GM12878 (cell line): ENCODE measurements around the gene SORCS1. TPM values are rescaled to one million over a fixed set of nuclear protein-coding genes. Genes with fewer than 3 reads are reported as not detected.

ENCODE experiments used
- ATAC-seq: fragments of 200-7000 bp; cut with Tn5 transposase; 3 replicates; pipeline ENCODE4 v1.9.1; 2020; ENCODE audit warnings: mild to moderate bottlenecking, moderate library complexity
- BruUV-seq: library from RNA; stranded (reverse); fragments of 400-500 nt; replicated peaks from 2 replicates; lab custom pipeline; 2021; lab: Mats Ljungman, UMichigan
- CTCF ChIA-PET: fragments of 300-600 bp; sonication (Branson Sonifier 250); formaldehyde crosslinking; extraction: SDS; loops from one replicate; lab custom pipeline; 2021; ENCODE audit warnings: inconsistent platforms; lab: Yijun Ruan, JAX
- POLR2A ChIA-PET: fragments of 350-600 bp; formaldehyde crosslinking; extraction: SDS; loops from one replicate; lab custom pipeline; 2021; ENCODE audit warnings: inconsistent platforms; lab: Charles Lee
- RAD21 ChIA-PET: fragments of 300-600 bp; sonication (Branson Sonifier 250); formaldehyde crosslinking; loops from one replicate; lab custom pipeline; 2023; ENCODE audit warnings: antibody characterized with exemption; ENCODE audit not compliant: unreplicated experiment; lab: Charles Lee
- SMC1A ChIA-PET: fragments of 300-600 bp; sonication (Branson Sonifier 250); formaldehyde crosslinking; loops from one replicate; lab custom pipeline; 2023; ENCODE audit not compliant: unreplicated experiment, uncharacterized antibody; lab: Charles Lee
- DNase-seq: peaks from one replicate; pipeline ENCODE4 v3.0.0-alpha.2; 2011; ENCODE audit warnings: low read depth, low spot score
- FAIRE-seq: peaks from 3 replicates; lab custom pipeline; 2011; peaks lifted over from hg19 to GRCh38; lab: Jason Lieb, UNC
- H2AFZ ChIP-seq: 2 replicates; pipeline ENCODE4 v1.6.0; 2011; ENCODE audit warnings: low read depth, low read length, control low read depth; ENCODE audit not compliant: control insufficient read depth
- H3K27ac ChIP-seq: 2 replicates; pipeline ENCODE4 v1.5.1; 2011; ENCODE audit warnings: control low read depth; ENCODE audit not compliant: control insufficient read depth, insufficient read depth
- H3K27me3 ChIP-seq, 2 experiments: replicated peaks in 1 of 2; 2 replicates each; pipeline versions ENCODE4 v1.6.0 to v1.6.1; 2011; ENCODE audit warnings: low read length in 1 of 2; ENCODE audit not compliant: control insufficient read depth in 2 of 2, insufficient read depth in 2 of 2
- H3K36me3 ChIP-seq, 2 experiments: 2 replicates each; pipeline ENCODE4 v1.5.1; 2011; ENCODE audit warnings: low read length in 1 of 2; ENCODE audit not compliant: control insufficient read depth in 2 of 2, insufficient read depth in 2 of 2
- H3K4me1 ChIP-seq: 2 replicates; pipeline ENCODE4 v1.6.1; 2011; ENCODE audit warnings: mild to moderate bottlenecking, low read length, moderate library complexity, mixed read lengths; ENCODE audit not compliant: control insufficient read depth, insufficient read depth
- H3K4me2 ChIP-seq: 2 replicates; pipeline ENCODE4 v1.6.0; 2011; ENCODE audit warnings: control low read depth; ENCODE audit not compliant: control insufficient read depth, insufficient read depth
- H3K4me3 ChIP-seq: fragments of 200-600 bp; sonication (generic); 2 replicates; pipeline ENCODE4 v1.5.1; 2016
- H3K79me2 ChIP-seq: 2 replicates; pipeline ENCODE4 v1.6.0; 2011; ENCODE audit warnings: low read length; ENCODE audit not compliant: control insufficient read depth, insufficient read depth
- H3K9ac ChIP-seq: 2 replicates; pipeline ENCODE4 v1.8.0; 2011; ENCODE audit warnings: low read length, control low read depth, mixed read lengths; ENCODE audit not compliant: control insufficient read depth, insufficient read depth
- H3K9me3 ChIP-seq: replicated peaks from 3 replicates; pipeline ENCODE4 v1.5.1; 2011; ENCODE audit warnings: mild to moderate bottlenecking, low read length; ENCODE audit not compliant: control insufficient read depth, insufficient read depth
- H4K20me1 ChIP-seq: 2 replicates; pipeline ENCODE4 v1.6.0; 2011; ENCODE audit not compliant: control insufficient read depth, insufficient read depth
- BCL11A ChIP-seq: IDR thresholded peaks from 2 replicates; pipeline ENCODE4 v1.6.1; 2011; ENCODE audit warnings: low read depth, low read length
- GABPA ChIP-seq: IDR thresholded peaks from 2 replicates; pipeline ENCODE4 v1.6.1; 2014; ENCODE audit warnings: antibody characterized with exemption, low read depth, mild to moderate bottlenecking, inconsistent platforms
- GATAD2B ChIP-seq: fragments of 450-650 bp; conservative IDR thresholded peaks from 2 replicates; pipeline ENCODE4 v1.6.1; 2017; ENCODE audit warnings: low read depth, mild to moderate bottlenecking, moderate library complexity
- HDAC2 ChIP-seq: fragments of 200-600 bp; sonication (generic); IDR thresholded peaks from 2 replicates; pipeline ENCODE4 v1.6.1; 2017
- MLLT1 ChIP-seq: fragments of 450-650 bp; IDR thresholded peaks from 2 replicates; pipeline ENCODE4 v1.6.1; 2016; ENCODE audit warnings: mild to moderate bottlenecking
- NBN ChIP-seq: fragments of 450-650 bp; IDR thresholded peaks from 2 replicates; pipeline ENCODE4 v1.6.1; 2016
- NFYA ChIP-seq: IDR thresholded peaks from 2 replicates; pipeline ENCODE4 v1.6.1; 2011; ENCODE audit warnings: low read depth, mild to moderate bottlenecking, low read length, improper control_type of control experiment, borderline replicate concordance
- SMARCA5 ChIP-seq: fragments of 450-650 bp; IDR thresholded peaks from 2 replicates; pipeline ENCODE4 v1.6.1; 2017; ENCODE audit warnings: mild to moderate bottlenecking
- SMC3 ChIP-seq: IDR thresholded peaks from 2 replicates; pipeline ENCODE4 v1.6.1; 2011; ENCODE audit warnings: low read length, improper control_type of control experiment, borderline replicate concordance
- SPI1 ChIP-seq: IDR thresholded peaks from 2 replicates; pipeline ENCODE4 v1.6.1; 2011; ENCODE audit warnings: low read depth, mild to moderate bottlenecking, low read length, moderate library complexity, borderline replicate concordance; ENCODE audit not compliant: insufficient read depth
- TAF1 ChIP-seq: IDR thresholded peaks from 2 replicates; pipeline ENCODE4 v1.6.1; 2011; ENCODE audit warnings: mild to moderate bottlenecking, low read depth, low read length, borderline replicate concordance
- WGBS: methylation state at CpG from one replicate; pipeline ENCODE4 v1.1.6; 2016; ENCODE audit warnings: low lambda C conversion rate; ENCODE audit not compliant: insufficient replicate concordance, insufficient coverage; ENCODE audit errors: missing lambda C conversion rate; 5-methylcytosine and 5-hydroxymethylcytosine counted together
- in situ Hi-C: fragments of 300-500 bp; cut with MboI; formaldehyde crosslinking; loops from 9 replicates; pipeline ENCODE4 v1.14.3; 2018; ENCODE audit warnings: mixed read lengths
- intact Hi-C: fragments of 100-400 bp; cut with micrococcal nuclease; formaldehyde crosslinking; loops from one replicate; pipeline ENCODE4 v1.14.2; 2022; ENCODE audit not compliant: unreplicated experiment
- polyA plus RNA-seq, 11 experiments: library from polyadenylated mRNA; depleted of rRNA in 4 of 11; unstranded in 6 of 11; stranded (reverse) in 5 of 11; fragments of >200 nt; fragmentation: Nextera tagmentation in 4 of 11; fragmentation: Illumina TruSeq in 1 of 11; extraction: Ambion mirVana in 4 of 11; extraction: Trizol in 1 of 11; gene quantifications; 1 replicate in 1 of 11; 2 replicates in 10 of 11; pipeline versions ENCODE4 v1.2.1 to v1.2.3, GENCODE V29; 2011 to 2016; ENCODE audit warnings: inconsistent platforms in 2 of 11, missing spikeins in 2 of 11, low read depth in 1 of 11
- total RNA-seq, 4 experiments: library from RNA; depleted of rRNA in 3 of 4; stranded (reverse); fragments of >200 nt in 3 of 4; fragmentation: Illumina TruSeq in 1 of 4; extraction: Trizol in 1 of 4; gene quantifications; 2 replicates each; pipeline versions ENCODE4 v1.2.1 to v1.2.3, GENCODE V29; 2013 to 2021
- TF ChIP-seq, protein P1 (sequence below): IDR thresholded peaks from 2 replicates; pipeline ENCODE4 v1.6.1; 2011; ENCODE audit warnings: borderline replicate concordance, low read depth, mild to moderate bottlenecking, moderate library complexity, low read length; ENCODE audit not compliant: insufficient read depth, poor library complexity, severe bottlenecking

SORCS1 gene
- total and polyA plus RNA-seq, 10 of the 15 experiments (the other 5 are each of a cell fraction or from before 2014, with no cell fraction given) = 0.02 to 9.6 (median 0.06) TPM; not detected in 3

- TF ChIP-seq, protein P1, sequence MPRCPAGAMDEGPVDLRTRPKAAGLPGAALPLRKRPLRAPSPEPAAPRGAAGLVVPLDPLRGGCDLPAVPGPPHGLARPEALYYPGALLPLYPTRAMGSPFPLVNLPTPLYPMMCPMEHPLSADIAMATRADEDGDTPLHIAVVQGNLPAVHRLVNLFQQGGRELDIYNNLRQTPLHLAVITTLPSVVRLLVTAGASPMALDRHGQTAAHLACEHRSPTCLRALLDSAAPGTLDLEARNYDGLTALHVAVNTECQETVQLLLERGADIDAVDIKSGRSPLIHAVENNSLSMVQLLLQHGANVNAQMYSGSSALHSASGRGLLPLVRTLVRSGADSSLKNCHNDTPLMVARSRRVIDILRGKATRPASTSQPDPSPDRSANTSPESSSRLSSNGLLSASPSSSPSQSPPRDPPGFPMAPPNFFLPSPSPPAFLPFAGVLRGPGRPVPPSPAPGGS = no peak
- no peak for TF ChIP-seq HDAC2
- no peak for TF ChIP-seq GABPA
- TF ChIP-seq NBN = no peak
- TF ChIP-seq GATAD2B = no peak
- TF ChIP-seq SPI1 = no peak
- no peak for TF ChIP-seq TAF1
- no peak for TF ChIP-seq MLLT1
- no peak for TF ChIP-seq SMC3
Observed at GRCh38 chr10:106577756-106578155, 586.8 kb downstream of the SORCS1 start (continued).

GRCh38 chr10:106577266-106577665 lies 587.2 kb downstream of the SORCS1 start:
- CTCF ChIA-PET = no interaction called here
- RAD21 ChIA-PET = no interaction called here
- FAIRE-seq = no peak
- POLR2A ChIA-PET = no interaction called here
- Histone ChIP-seq H4K20me1 (no peaks in the 10 kb centered on the region), H3K9me3 (no peaks in the 10 kb centered on the region), H3K79me2 (no peaks in the 10 kb centered on the region), H3K4me3 (no peak overlapping the region), H3K4me2 (no peak overlapping the region), H2AFZ (no peak overlapping the region), H3K27me3 (no peaks in the 10 kb centered on the region; a peak in 2 of 4 replicates), H3K36me3 (no peaks in the 10 kb centered on the region), H3K27ac (no peak overlapping the region), H3K9ac (no peak overlapping the region), H3K4me1 (no peaks in the 10 kb centered on the region)
- no peak for DNase-seq
- BruUV-seq = no TSS peak
- WGBS = 49% methylated on average over 8 of the region's 9 CpGs
- ATAC-seq = peak; percentile 37
- intact Hi-C loops (no loop called here), in situ Hi-C loops (no loop called here)
- TF ChIP-seq NFYA = no peak
- TF ChIP-seq, protein P1 = peak; percentile 44
- no peak for TF ChIP-seq SMARCA5
- no peak for TF ChIP-seq BCL11A
- SMC1A ChIA-PET = interaction anchor here (0.8 kb wide), 1 partner anchor 8 kb away, joined by 3 read pairs; no protein-coding TSS in a partner anchor
